ENCODE results near the gene TMEM219.

- no peak for TF ChIP-seq CTCF (conservative IDR thresholded peaks at IDR 0.05)
- TF ChIP-seq ZFX (IDR thresholded peaks at IDR 0.05): no peak
Observed at GRCh38 chr16:29994600-29995323, 32.9 kb downstream of the TMEM219 start.
